ENCODE results near the gene CFAP100. TPM values are rescaled to one million over a fixed set of nuclear protein-coding genes. Genes with fewer than 3 reads are reported as not detected.

Gene CFAP100
- total and polyA plus RNA-seq, 9 of the 15 experiments (the other 6 are each of a cell fraction or from before 2014, with no cell fraction given): not detected

DNA sequence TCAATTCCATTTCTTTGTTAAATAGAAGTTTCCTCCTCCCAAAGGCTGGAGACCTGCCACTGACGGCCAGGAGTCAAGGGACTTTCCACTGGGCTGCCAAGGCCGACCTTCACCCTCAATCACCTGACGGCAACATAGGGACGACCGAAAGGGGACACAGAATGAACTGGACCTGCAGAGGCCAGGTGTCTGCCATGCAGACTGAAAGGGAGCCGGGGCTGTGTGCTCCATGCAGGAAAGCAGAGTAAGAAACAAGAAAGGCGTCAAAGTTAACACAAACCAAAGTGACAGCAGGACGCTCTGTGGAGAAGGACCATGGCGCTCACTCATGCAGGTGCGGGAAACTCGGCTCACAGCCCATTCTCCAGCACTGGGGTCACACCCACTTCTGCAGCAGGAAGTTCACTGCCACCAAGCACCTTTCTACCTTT, 54.9 kb downstream of the CFAP100 start:
- TF ChIP-seq HNRNPUL1 (IDR thresholded peaks at IDR 0.05; ENCODE audit: low read length): no peak
- no peak for TF ChIP-seq HDAC6 (IDR thresholded peaks at IDR 0.05; ENCODE audit: low read depth, low read length)
- TF ChIP-seq, protein P1, sequence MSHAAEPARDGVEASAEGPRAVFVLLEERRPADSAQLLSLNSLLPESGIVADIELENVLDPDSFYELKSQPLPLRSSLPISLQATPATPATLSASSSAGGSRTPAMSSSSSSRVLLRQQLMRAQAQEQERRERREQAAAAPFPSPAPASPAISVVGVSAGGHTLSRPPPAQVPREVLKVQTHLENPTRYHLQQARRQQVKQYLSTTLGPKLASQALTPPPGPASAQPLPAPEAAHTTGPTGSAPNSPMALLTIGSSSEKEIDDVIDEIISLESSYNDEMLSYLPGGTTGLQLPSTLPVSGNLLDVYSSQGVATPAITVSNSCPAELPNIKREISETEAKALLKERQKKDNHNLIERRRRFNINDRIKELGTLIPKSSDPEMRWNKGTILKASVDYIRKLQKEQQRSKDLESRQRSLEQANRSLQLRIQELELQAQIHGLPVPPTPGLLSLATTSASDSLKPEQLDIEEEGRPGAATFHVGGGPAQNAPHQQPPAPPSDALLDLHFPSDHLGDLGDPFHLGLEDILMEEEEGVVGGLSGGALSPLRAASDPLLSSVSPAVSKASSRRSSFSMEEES (CRISPR knock-in tag; IDR thresholded peaks at IDR 0.05): no peak
- no peak for TF ChIP-seq ARID2 (IDR thresholded peaks at IDR 0.05)
- TF ChIP-seq POLR2B (IDR thresholded peaks at IDR 0.05; ENCODE audit: low read depth, partially characterized antibody): no peak
- TF ChIP-seq ETV1 (tag; conservative IDR thresholded peaks at IDR 0.05; ENCODE audit: low read depth): no peak
- TF ChIP-seq, protein P2, sequence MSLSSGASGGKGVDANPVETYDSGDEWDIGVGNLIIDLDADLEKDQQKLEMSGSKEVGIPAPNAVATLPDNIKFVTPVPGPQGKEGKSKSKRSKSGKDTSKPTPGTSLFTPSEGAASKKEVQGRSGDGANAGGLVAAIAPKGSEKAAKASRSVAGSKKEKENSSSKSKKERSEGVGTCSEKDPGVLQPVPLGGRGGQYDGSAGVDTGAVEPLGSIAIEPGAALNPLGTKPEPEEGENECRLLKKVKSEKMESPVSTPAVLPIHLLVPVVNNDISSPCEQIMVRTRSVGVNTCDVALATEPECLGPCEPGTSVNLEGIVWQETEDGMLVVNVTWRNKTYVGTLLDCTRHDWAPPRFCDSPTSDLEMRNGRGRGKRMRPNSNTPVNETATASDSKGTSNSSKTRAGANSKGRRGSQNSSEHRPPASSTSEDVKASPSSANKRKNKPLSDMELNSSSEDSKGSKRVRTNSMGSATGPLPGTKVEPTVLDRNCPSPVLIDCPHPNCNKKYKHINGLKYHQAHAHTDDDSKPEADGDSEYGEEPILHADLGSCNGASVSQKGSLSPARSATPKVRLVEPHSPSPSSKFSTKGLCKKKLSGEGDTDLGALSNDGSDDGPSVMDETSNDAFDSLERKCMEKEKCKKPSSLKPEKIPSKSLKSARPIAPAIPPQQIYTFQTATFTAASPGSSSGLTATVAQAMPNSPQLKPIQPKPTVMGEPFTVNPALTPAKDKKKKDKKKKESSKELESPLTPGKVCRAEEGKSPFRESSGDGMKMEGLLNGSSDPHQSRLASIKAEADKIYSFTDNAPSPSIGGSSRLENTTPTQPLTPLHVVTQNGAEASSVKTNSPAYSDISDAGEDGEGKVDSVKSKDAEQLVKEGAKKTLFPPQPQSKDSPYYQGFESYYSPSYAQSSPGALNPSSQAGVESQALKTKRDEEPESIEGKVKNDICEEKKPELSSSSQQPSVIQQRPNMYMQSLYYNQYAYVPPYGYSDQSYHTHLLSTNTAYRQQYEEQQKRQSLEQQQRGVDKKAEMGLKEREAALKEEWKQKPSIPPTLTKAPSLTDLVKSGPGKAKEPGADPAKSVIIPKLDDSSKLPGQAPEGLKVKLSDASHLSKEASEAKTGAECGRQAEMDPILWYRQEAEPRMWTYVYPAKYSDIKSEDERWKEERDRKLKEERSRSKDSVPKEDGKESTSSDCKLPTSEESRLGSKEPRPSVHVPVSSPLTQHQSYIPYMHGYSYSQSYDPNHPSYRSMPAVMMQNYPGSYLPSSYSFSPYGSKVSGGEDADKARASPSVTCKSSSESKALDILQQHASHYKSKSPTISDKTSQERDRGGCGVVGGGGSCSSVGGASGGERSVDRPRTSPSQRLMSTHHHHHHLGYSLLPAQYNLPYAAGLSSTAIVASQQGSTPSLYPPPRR (CRISPR knock-in tag; IDR thresholded peaks at IDR 0.05; ENCODE audit: borderline replicate concordance): no peak
- TF ChIP-seq NFE2 (IDR thresholded peaks at IDR 0.05; ENCODE audit: low read depth): no peak
- no peak for TF ChIP-seq ZNF282 (CRISPR knock-in tag; IDR thresholded peaks at IDR 0.05)
- TF ChIP-seq GABPB1 (CRISPR knock-in tag; IDR thresholded peaks at IDR 0.05): no peak
- TF ChIP-seq, protein P3, sequence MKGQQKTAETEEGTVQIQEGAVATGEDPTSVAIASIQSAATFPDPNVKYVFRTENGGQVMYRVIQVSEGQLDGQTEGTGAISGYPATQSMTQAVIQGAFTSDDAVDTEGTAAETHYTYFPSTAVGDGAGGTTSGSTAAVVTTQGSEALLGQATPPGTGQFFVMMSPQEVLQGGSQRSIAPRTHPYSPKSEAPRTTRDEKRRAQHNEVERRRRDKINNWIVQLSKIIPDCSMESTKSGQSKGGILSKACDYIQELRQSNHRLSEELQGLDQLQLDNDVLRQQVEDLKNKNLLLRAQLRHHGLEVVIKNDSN (CRISPR knock-in tag; IDR thresholded peaks at IDR 0.05): no peak
- no peak for TF ChIP-seq KLF13 (tag; IDR thresholded peaks at IDR 0.05; ENCODE audit: borderline replicate concordance, low read depth)
- TF ChIP-seq CEBPB (tag; IDR thresholded peaks at IDR 0.05): no peak
- TF ChIP-seq TEAD1 (CRISPR knock-in tag; IDR thresholded peaks at IDR 0.05): no peak
- TF ChIP-seq RBFOX2 (IDR thresholded peaks at IDR 0.05; ENCODE audit: low read depth, low read length): no peak
- Histone ChIP-seq H2AFZ (ENCODE audit: low read depth, low read length) (no peak overlapping the region), H3K79me2 (ENCODE audit: control insufficient read depth, insufficient read depth, low read length) (no peaks in the 10 kb centered on the region), H3K4me3 (no peak overlapping the region), H3K27ac (ENCODE audit: extremely low read depth, low read depth, low read length) (no peak overlapping the region), H3K27me3 (ENCODE audit: control insufficient read depth in 2 of 2, insufficient read depth in 2 of 2, low read length in 2 of 2) (no peaks in the 10 kb centered on the region; a peak in 1 of 5 replicates), H3K4me2 (ENCODE audit: insufficient read depth, low read length) (no peak overlapping the region), H3K9ac (ENCODE audit: insufficient read depth in 1 of 2, low read depth in 2 of 2, low read length in 2 of 2) (no peak overlapping the region), H3K9me1 (ENCODE audit: control insufficient read depth, insufficient read depth, low read length) (no peaks in the 10 kb centered on the region), H3K4me1 (replicated peaks in 1 of 2; ENCODE audit: control insufficient read depth in 2 of 2, insufficient read depth in 2 of 2, low read length in 2 of 2) (no peaks in the 10 kb centered on the region), H4K20me1 (replicated peaks; ENCODE audit: control insufficient read depth, insufficient read depth, low read length) (no peaks in the 10 kb centered on the region), H3K36me3 (ENCODE audit: control insufficient read depth, insufficient read depth, low read length) (peaks cover 34% of the 10 kb centered on the region; the same call in 2 of the 3 replicates), H3K9me3 (replicated peaks; ENCODE audit: control insufficient read depth, insufficient read depth, low read depth, low read length) (no peaks in the 10 kb centered on the region)
- no peak for ATAC-seq
- in situ Hi-C loops (cut with MboI) (no loop called here), intact Hi-C loops (cut with micrococcal nuclease) (no loop called here)
- ChIA-PET POLR2A (interaction anchor here (0.6 kb wide), 1 partner anchor 25 kb away, joined by 3 read pairs; no protein-coding TSS in a partner anchor), CTCF (ENCODE audit: low intra/inter-chr PET ratio) (no interaction called here)
- BruUV-seq (replicated peaks): no TSS peak
- WGBS (ENCODE audit: insufficient coverage, low coverage, missing lambda C conversion rate): no CpG with 5 or more reads among the region's 11 CpGs
- DNase-seq (ENCODE audit: extremely low read depth in 1 of 4, low spot score in 3 of 4): no peak
- no peak for FAIRE-seq

Data from K562 (cell line).